GM04504 (cell line): ENCODE data around the gene RNF130.

Source experiments
- DNase-seq: peaks from one replicate; pipeline ENCODE4 v3.0.0-alpha.2; 2012; ENCODE audit warnings: low read depth

RNF130 gene

GRCh38 chr5:180071531-180072255 lies at the start of gene RNF130:
RNF130 (minus strand) TSS chr5:180071759; CDS start chr5:180071702, 57 bp downstream.
- DNase-seq = peak; percentile 83

GRCh38 chr5:180120237-180121101 lies 48.9 kb upstream of the RNF130 start:
- no peak for DNase-seq

- no peak for DNase-seq
These were observed 48.3 kb upstream of the RNF130 start for GRCh38 chr5:180119903-180120236.

- DNase-seq = no peak
These were observed 47.7 kb upstream of the RNF130 start for GRCh38 chr5:180119031-180119902.

- DNase-seq = no peak
These were observed 46.8 kb upstream of the RNF130 start for GRCh38 chr5:180118391-180118791.

- DNase-seq = no peak
These were observed 45.6 kb upstream of the RNF130 start for GRCh38 chr5:180117000-180117725.

GRCh38 chr5:180116077-180116999 lies 44.8 kb upstream of the RNF130 start:
- no peak for DNase-seq

GRCh38 chr5:180115326-180116076 lies 43.9 kb upstream of the RNF130 start:
- no peak for DNase-seq

GRCh38 chr5:180114304-180115003 lies 42.9 kb upstream of the RNF130 start:
- DNase-seq = no peak

- DNase-seq = no peak
These were observed 42.2 kb upstream of the RNF130 start for GRCh38 chr5:180113660-180114303.

- no peak for DNase-seq
These were observed 40.8 kb upstream of the RNF130 start for GRCh38 chr5:180112181-180112861.

- no peak for DNase-seq
These were observed 39.9 kb upstream of the RNF130 start for GRCh38 chr5:180111273-180112002.

- DNase-seq = no peak
These were observed 38.4 kb upstream of the RNF130 start for GRCh38 chr5:180109920-180110319.

- no peak for DNase-seq
These were observed 35.4 kb upstream of the RNF130 start for GRCh38 chr5:180107005-180107404.

GRCh38 chr5:180105827-180106312 lies 34.3 kb upstream of the RNF130 start:
- DNase-seq = no peak

GRCh38 chr5:180104168-180104530 lies 32.6 kb upstream of the RNF130 start:
- no peak for DNase-seq

- DNase-seq = no peak
These were observed 32.1 kb upstream of the RNF130 start for GRCh38 chr5:180103487-180104167.
